ENCODE results near the gene ANAPC16. TPM values are rescaled to one million over a fixed set of nuclear protein-coding genes. Genes with fewer than 3 reads are reported as not detected.

ANAPC16 gene
- total and polyA plus RNA-seq, 10 donors, result 70.8 to 239 (median 106) TPM

DNA sequence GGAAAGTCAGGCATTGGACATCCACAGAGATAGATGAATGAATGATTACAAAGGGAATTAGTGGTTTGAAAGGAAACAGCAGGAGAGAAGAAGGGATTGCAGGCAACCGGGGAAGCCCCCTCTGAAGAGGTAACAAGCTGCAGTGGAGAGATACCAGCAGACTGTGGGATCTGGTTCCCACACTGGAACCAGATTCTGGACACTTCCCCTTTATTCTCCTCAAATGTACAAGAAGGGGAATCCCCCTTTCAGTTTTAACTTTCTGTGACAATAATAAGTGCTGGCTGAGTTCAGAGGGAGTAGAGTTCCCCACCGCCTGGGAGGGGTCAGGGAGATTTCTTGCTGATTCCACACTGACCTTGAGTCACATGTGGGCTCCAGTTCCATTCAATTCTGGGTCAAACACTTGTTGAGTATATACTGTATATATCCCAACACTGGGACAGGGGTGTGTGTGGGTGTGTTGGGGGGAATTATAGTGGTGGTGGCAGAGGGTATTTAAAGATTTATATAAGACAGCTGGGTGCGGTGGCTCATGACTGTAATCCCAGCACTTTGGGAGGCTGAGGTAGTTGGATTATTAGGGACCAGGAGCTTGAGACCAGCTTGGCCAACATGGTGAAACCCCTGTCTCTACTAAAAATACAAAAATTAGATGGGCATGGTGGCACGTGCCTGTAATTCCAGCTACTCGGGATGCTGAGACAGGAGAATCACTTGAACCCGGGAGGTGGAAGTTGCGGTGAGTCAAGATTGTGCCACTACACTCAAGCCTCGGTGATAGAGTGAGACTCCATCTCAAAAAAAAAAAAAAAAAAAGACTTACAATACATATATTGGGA is 41.5 kb downstream of the ANAPC16 start:
- WGBS, 5 donors, result 55 to 69% (median 58%) methylated on average over 8 of the region's 8 CpGs
- no peak for DNase-seq
- no peaks in the 10 kb centered on the region for H3K9me3 ChIP-seq
- TF ChIP-seq, protein P1, sequence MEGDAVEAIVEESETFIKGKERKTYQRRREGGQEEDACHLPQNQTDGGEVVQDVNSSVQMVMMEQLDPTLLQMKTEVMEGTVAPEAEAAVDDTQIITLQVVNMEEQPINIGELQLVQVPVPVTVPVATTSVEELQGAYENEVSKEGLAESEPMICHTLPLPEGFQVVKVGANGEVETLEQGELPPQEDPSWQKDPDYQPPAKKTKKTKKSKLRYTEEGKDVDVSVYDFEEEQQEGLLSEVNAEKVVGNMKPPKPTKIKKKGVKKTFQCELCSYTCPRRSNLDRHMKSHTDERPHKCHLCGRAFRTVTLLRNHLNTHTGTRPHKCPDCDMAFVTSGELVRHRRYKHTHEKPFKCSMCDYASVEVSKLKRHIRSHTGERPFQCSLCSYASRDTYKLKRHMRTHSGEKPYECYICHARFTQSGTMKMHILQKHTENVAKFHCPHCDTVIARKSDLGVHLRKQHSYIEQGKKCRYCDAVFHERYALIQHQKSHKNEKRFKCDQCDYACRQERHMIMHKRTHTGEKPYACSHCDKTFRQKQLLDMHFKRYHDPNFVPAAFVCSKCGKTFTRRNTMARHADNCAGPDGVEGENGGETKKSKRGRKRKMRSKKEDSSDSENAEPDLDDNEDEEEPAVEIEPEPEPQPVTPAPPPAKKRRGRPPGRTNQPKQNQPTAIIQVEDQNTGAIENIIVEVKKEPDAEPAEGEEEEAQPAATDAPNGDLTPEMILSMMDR (IDR thresholded peaks at IDR 0.05 in 8 of 11, conservative IDR thresholded peaks at IDR 0.05 in 3 of 11), result no peak
- TF ChIP-seq POLR2AphosphoS5 (IDR thresholded peaks at IDR 0.05), result peak in 1 of 3 donors; percentile 67
- TF ChIP-seq POLR2A (IDR thresholded peaks at IDR 0.05), result no peak
- peak overlapping the region in 7 of 8 donors; percentile 0 to 95 (median 89) for H3K27ac ChIP-seq
- H3K4me3 ChIP-seq, result no peak overlapping the region
- H3K27me3 ChIP-seq (replicated peaks in 1 of 7), result no peaks in the 10 kb centered on the region
- peaks cover 74 to 100% (median 96%) of the 10 kb centered on the region in 6 donors for H3K4me1 ChIP-seq
- H3K36me3 ChIP-seq, result no peaks in the 10 kb centered on the region
- intact Hi-C loops (cut with DNase I; ENCODE audit: low total_unique reads), result no loop called here

DNA sequence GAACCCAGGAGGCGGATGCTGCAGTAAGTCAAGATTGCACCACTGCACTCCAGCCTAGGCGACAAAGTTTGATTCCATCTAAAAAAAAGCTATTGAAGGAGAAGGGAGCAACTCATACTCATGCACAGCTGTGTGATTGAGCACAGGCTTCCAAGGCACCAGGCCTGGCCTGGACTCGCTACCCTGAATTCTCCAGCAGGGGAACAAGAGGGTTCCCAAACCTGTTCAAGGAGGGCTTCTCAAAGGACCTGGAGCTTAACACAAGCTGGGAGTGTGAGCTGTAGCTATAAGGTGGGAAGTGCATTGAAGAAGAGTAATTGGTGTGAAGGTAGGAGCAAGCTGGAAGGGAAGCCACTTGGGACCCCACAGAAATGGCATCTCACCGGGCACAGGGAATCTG is 42.8 kb downstream of the ANAPC16 start:
- no peak for DNase-seq
- no peaks in the 10 kb centered on the region for H3K27me3 ChIP-seq (replicated peaks in 1 of 7)
- no peak overlapping the region for H3K4me3 ChIP-seq
- intact Hi-C loops (cut with DNase I; ENCODE audit: low total_unique reads), result no loop called here
- peaks cover 70 to 100% (median 98%) of the 10 kb centered on the region in 6 donors for H3K4me1 ChIP-seq
- 94 to 100% (median 97%) methylated on average over 4 of the region's 4 CpGs for WGBS, 5 donors
- H3K27ac ChIP-seq, result peak overlapping the region in 6 of 8 donors; percentile 85 to 95 (median 92)
- no peaks in the 10 kb centered on the region for H3K9me3 ChIP-seq
- H3K36me3 ChIP-seq, result no peaks in the 10 kb centered on the region
- TF ChIP-seq, protein P1 (IDR thresholded peaks at IDR 0.05 in 8 of 11, conservative IDR thresholded peaks at IDR 0.05 in 3 of 11), result no peak
- TF ChIP-seq POLR2A (IDR thresholded peaks at IDR 0.05), result no peak
- TF ChIP-seq POLR2AphosphoS5 (IDR thresholded peaks at IDR 0.05), result no peak

DNA sequence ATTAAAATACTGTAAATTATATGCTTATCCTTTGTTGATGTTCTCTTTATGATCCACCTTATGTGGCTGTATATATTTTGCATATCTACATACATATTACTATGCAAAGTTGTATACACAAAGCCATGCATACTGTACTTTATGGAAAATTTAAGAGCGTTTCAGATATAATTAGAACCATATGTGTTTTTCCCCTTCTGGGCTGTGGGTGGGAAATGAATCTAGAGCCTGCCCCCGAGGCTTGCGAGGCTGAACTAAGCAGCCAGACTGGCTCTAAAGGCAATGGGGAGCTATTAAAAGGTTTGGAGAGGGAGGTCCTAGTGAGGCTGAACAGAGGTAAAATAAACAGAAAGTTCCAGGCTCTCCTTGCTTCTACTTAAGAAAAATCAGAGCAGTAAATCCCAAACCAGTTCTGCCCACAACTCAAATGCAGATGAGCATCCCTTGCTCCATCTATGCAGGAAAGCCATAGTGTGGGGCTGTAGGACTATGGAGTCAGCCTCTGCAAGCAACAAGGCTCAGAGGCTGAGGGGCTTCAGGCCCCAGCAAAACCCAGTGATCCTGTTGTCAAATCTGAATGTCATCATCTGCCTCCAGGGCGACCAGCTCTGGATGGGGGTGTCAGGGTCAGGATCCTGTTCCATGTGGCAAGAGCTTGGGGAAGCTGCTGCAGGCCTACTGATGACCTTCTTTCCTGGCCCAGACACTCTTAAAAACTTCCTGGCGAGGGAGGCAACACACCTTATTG is 43.9 kb downstream of the ANAPC16 start:
- Histone ChIP-seq H3K36me3 (no peaks in the 10 kb centered on the region), H3K4me3 (peak overlapping the region in 1 of 8 donors; percentile 76), H3K4me1 (peaks cover 63 to 97% (median 92%) of the 10 kb centered on the region in 6 donors), H3K27me3 (replicated peaks in 1 of 7) (no peaks in the 10 kb centered on the region), H3K27ac (peak overlapping the region; percentile 84 to 95 (median 90)), H3K9me3 (no peaks in the 10 kb centered on the region)
- no peak for DNase-seq
- 36 to 49% (median 43%) methylated on average over 4 to 5 of the region's 5 CpGs for WGBS, 5 donors
- intact Hi-C loops (cut with DNase I; ENCODE audit: low total_unique reads), result no loop called here
- TF ChIP-seq POLR2AphosphoS5 (IDR thresholded peaks at IDR 0.05) (no peak), POLR2A (IDR thresholded peaks at IDR 0.05) (no peak)
- TF ChIP-seq, protein P1 (IDR thresholded peaks at IDR 0.05 in 8 of 11, conservative IDR thresholded peaks at IDR 0.05 in 3 of 11), result no peak
